Measurements from ENCODE around the gene MPST. TPM values are rescaled to one million over a fixed set of nuclear protein-coding genes. Genes with fewer than 3 reads are reported as not detected.
"Not testable (repeated sequence)": the region's sequence is repeated elsewhere in the genome, so short reads cannot be mapped to it uniquely, and the experiment has no call there.

The MPST gene
- total RNA-seq, 1 donor from 2014 or later, result 58.8 TPM

GRCh38 chr22:36985211-36985889 lies 34.2 kb upstream of the MPST start:
- no peak for TF ChIP-seq CTCF (IDR thresholded peaks at IDR 0.05; ENCODE audit: partially characterized antibody, unreplicated experiment)
- H3K27ac Mint-ChIP-seq (ENCODE audit: unreplicated experiment), result no peak overlapping the region

GRCh38 chr22:36986242-36986821 lies 33.2 kb upstream of the MPST start:
- no peaks in the 10 kb centered on the region for H3K27me3 Mint-ChIP-seq (ENCODE audit: unreplicated experiment)
- peaks cover 13% of the 10 kb centered on the region for H3K36me3 Mint-ChIP-seq (ENCODE audit: unreplicated experiment)
- no peak overlapping the region for H3K27ac Mint-ChIP-seq (ENCODE audit: unreplicated experiment)
- H3K4me1 Mint-ChIP-seq (ENCODE audit: low read depth, unreplicated experiment), result peaks cover 2% of the 10 kb centered on the region
- TF ChIP-seq CTCF (IDR thresholded peaks at IDR 0.05; ENCODE audit: partially characterized antibody, unreplicated experiment), result peak; percentile 90
- no peak overlapping the region for H3K4me3 Mint-ChIP-seq (ENCODE audit: unreplicated experiment)
- H3K9me3 Mint-ChIP-seq (ENCODE audit: unreplicated experiment), result peaks cover 10% of the 10 kb centered on the region
- DNase-seq, result peak; percentile 56

More at GRCh38 chr22:36985211-36985889, 34.2 kb upstream of the MPST start:
- H3K27me3 Mint-ChIP-seq (ENCODE audit: unreplicated experiment), result no peaks in the 10 kb centered on the region
- peaks cover 7% of the 10 kb centered on the region for H3K4me1 Mint-ChIP-seq (ENCODE audit: low read depth, unreplicated experiment)
- H3K4me3 Mint-ChIP-seq (ENCODE audit: unreplicated experiment), result no peak overlapping the region
- H3K9me3 Mint-ChIP-seq (ENCODE audit: unreplicated experiment), result peaks cover 10% of the 10 kb centered on the region
- no peak for DNase-seq
- H3K36me3 Mint-ChIP-seq (ENCODE audit: unreplicated experiment), result peaks cover 13% of the 10 kb centered on the region

- peaks cover 13% of the 10 kb centered on the region for H3K36me3 Mint-ChIP-seq (ENCODE audit: unreplicated experiment)
Measured at GRCh38 chr22:36988075-36988832, 31.3 kb upstream of the MPST start.

GRCh38 chr22:36989012-36989411 lies 30.5 kb upstream of the MPST start:
- not testable (repeated sequence) for H3K4me1 Mint-ChIP-seq (ENCODE audit: low read depth, unreplicated experiment); DNase-seq; H3K4me3 Mint-ChIP-seq (ENCODE audit: unreplicated experiment); H3K27me3 Mint-ChIP-seq (ENCODE audit: unreplicated experiment); H3K9me3 Mint-ChIP-seq (ENCODE audit: unreplicated experiment); H3K27ac Mint-ChIP-seq (ENCODE audit: unreplicated experiment)
- peaks cover 13% of the 10 kb centered on the region for H3K36me3 Mint-ChIP-seq (ENCODE audit: unreplicated experiment)

More at GRCh38 chr22:36988075-36988832, 31.3 kb upstream of the MPST start:
- H3K4me3 Mint-ChIP-seq (ENCODE audit: unreplicated experiment), result no peak overlapping the region
- no peak for TF ChIP-seq CTCF (IDR thresholded peaks at IDR 0.05; ENCODE audit: partially characterized antibody, unreplicated experiment)
- H3K27me3 Mint-ChIP-seq (ENCODE audit: unreplicated experiment), result no peaks in the 10 kb centered on the region
- no peak for DNase-seq
- no peak overlapping the region for H3K27ac Mint-ChIP-seq (ENCODE audit: unreplicated experiment)
- H3K4me1 Mint-ChIP-seq (ENCODE audit: low read depth, unreplicated experiment), result no peaks in the 10 kb centered on the region
- peaks cover 8% of the 10 kb centered on the region for H3K9me3 Mint-ChIP-seq (ENCODE audit: unreplicated experiment)

GRCh38 chr22:36990457-36990856 lies 29.1 kb upstream of the MPST start:
- peaks cover 10% of the 10 kb centered on the region for H3K36me3 Mint-ChIP-seq (ENCODE audit: unreplicated experiment)
- DNase-seq, result no peak
- no peak for TF ChIP-seq CTCF (IDR thresholded peaks at IDR 0.05; ENCODE audit: partially characterized antibody, unreplicated experiment)
- H3K9me3 Mint-ChIP-seq (ENCODE audit: unreplicated experiment), result peaks cover 6% of the 10 kb centered on the region
- H3K27me3 Mint-ChIP-seq (ENCODE audit: unreplicated experiment), result peaks cover 4% of the 10 kb centered on the region
- no peaks in the 10 kb centered on the region for H3K4me1 Mint-ChIP-seq (ENCODE audit: low read depth, unreplicated experiment)
- H3K27ac Mint-ChIP-seq (ENCODE audit: unreplicated experiment), result no peak overlapping the region
- H3K4me3 Mint-ChIP-seq (ENCODE audit: unreplicated experiment), result no peak overlapping the region
